ENCODE results near the gene ZSWIM3. TPM values are rescaled to one million over a fixed set of nuclear protein-coding genes. Genes with fewer than 3 reads are reported as not detected.
"Not testable (repeated sequence)": the region's sequence is repeated elsewhere in the genome, so short reads cannot be mapped to it uniquely, and the experiment has no call there.

ZSWIM3 gene
- polyA plus RNA-seq, 1 donor from 2014 or later = 14.3 TPM

DNA sequence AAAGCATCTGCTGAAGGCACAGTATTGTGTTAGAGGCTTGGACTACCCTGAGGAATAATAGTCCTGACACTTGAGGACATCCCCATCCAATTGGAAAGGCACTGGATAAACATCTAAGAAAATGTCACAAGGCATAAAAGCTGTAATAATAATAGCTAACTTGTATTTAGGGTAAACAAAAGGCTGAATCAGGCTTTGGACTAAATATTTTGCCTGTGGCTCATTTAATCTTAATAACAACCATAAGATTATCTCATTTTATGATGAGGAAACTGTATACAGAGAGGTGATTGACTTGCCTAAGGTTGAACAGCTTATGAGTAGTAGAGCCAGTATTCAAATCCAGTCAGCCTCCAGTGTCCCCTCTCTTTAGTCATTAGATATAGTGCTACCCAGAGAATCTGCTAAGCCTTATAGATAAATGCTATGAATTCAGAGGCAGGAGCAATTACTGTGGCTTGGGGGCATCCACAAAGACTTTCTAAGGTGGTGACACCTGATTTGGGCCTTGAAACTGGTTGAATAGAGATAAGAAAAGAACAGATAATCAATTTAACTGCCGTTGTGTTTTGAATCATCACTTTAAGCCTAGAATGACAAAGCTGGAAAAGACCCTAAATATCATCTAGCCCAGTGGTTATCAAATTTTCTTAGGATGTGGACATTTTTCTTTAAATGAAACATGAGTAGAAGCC lies 16.1 kb downstream of the ZSWIM3 start:
- Histone ChIP-seq H4K20me1 (ENCODE audit: insufficient read depth) (no peaks in the 10 kb centered on the region), H3K27ac (ENCODE audit: low read length) (no peak overlapping the region), H3K36me3 (ENCODE audit: insufficient read depth, low read length) (no peaks in the 10 kb centered on the region), H3K4me3 (ENCODE audit: low read length) (no peak overlapping the region), H3K4me2 (ENCODE audit: low read length) (no peak overlapping the region), H3F3A (ENCODE audit: insufficient read depth, low read length, poor library complexity, severe bottlenecking) (no peaks in the 10 kb centered on the region), H3K9me3 (ENCODE audit: low read length) (no peaks in the 10 kb centered on the region), H3K27me3 (ENCODE audit: insufficient read depth, low read depth, low read length) (no peaks in the 10 kb centered on the region), H2AFZ (ENCODE audit: low read depth, low read length) (no peak overlapping the region), H3K9me2 (ENCODE audit: insufficient read depth, low read length) (no peaks in the 10 kb centered on the region), H3K9ac (ENCODE audit: low read length) (no peak overlapping the region), H3K79me2 (replicated peaks; ENCODE audit: insufficient read depth, low read length) (no peaks in the 10 kb centered on the region)
- no peak for TF ChIP-seq POLR2AphosphoS5 (IDR thresholded peaks at IDR 0.05)
- no peak for TF ChIP-seq TAF1 (IDR thresholded peaks at IDR 0.05; ENCODE audit: low read depth)
- TF ChIP-seq, protein P1, sequence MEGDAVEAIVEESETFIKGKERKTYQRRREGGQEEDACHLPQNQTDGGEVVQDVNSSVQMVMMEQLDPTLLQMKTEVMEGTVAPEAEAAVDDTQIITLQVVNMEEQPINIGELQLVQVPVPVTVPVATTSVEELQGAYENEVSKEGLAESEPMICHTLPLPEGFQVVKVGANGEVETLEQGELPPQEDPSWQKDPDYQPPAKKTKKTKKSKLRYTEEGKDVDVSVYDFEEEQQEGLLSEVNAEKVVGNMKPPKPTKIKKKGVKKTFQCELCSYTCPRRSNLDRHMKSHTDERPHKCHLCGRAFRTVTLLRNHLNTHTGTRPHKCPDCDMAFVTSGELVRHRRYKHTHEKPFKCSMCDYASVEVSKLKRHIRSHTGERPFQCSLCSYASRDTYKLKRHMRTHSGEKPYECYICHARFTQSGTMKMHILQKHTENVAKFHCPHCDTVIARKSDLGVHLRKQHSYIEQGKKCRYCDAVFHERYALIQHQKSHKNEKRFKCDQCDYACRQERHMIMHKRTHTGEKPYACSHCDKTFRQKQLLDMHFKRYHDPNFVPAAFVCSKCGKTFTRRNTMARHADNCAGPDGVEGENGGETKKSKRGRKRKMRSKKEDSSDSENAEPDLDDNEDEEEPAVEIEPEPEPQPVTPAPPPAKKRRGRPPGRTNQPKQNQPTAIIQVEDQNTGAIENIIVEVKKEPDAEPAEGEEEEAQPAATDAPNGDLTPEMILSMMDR (IDR thresholded peaks at IDR 0.05; ENCODE audit: poor library complexity, severe bottlenecking) = no peak
- no peak for TF ChIP-seq MXI1 (conservative IDR thresholded peaks at IDR 0.05; ENCODE audit: poor library complexity, severe bottlenecking)
- TF ChIP-seq, protein P2, sequence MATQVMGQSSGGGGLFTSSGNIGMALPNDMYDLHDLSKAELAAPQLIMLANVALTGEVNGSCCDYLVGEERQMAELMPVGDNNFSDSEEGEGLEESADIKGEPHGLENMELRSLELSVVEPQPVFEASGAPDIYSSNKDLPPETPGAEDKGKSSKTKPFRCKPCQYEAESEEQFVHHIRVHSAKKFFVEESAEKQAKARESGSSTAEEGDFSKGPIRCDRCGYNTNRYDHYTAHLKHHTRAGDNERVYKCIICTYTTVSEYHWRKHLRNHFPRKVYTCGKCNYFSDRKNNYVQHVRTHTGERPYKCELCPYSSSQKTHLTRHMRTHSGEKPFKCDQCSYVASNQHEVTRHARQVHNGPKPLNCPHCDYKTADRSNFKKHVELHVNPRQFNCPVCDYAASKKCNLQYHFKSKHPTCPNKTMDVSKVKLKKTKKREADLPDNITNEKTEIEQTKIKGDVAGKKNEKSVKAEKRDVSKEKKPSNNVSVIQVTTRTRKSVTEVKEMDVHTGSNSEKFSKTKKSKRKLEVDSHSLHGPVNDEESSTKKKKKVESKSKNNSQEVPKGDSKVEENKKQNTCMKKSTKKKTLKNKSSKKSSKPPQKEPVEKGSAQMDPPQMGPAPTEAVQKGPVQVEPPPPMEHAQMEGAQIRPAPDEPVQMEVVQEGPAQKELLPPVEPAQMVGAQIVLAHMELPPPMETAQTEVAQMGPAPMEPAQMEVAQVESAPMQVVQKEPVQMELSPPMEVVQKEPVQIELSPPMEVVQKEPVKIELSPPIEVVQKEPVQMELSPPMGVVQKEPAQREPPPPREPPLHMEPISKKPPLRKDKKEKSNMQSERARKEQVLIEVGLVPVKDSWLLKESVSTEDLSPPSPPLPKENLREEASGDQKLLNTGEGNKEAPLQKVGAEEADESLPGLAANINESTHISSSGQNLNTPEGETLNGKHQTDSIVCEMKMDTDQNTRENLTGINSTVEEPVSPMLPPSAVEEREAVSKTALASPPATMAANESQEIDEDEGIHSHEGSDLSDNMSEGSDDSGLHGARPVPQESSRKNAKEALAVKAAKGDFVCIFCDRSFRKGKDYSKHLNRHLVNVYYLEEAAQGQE (IDR thresholded peaks at IDR 0.05; ENCODE audit: borderline replicate concordance) = no peak
- no peak for TF ChIP-seq EZH2 (IDR thresholded peaks at IDR 0.05; ENCODE audit: borderline replicate concordance, insufficient read depth, low read length, poor library complexity, severe bottlenecking)
- TF ChIP-seq SMC3 (conservative IDR thresholded peaks at IDR 0.05; ENCODE audit: poor library complexity) = no peak
- TF ChIP-seq RAD21 (conservative IDR thresholded peaks at IDR 0.05) = no peak
- no peak for TF ChIP-seq EP300 (conservative IDR thresholded peaks at IDR 0.05; ENCODE audit: poor library complexity, severe bottlenecking)

DNA sequence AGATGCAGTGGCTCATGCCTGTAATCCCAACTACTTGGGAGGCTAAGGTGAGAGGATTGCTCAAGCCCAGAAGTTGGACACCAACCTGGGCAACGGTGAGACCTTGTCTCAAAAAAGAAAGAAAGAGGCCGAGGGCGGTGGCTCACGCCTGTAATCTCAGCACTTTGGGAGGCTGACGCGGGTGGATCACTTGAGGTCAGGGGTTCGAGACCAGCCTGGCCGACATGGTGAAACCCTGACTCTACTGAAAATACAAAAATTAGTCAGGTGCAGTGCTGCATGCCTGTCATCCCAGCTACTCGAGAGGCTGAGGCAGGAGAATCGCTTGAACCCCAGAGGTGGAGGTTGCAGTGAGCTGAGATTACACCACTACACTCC lies 16.7 kb downstream of the ZSWIM3 start:
- H3K36me3 ChIP-seq (ENCODE audit: insufficient read depth, low read length) = not testable (repeated sequence)

More for the DNA sequence above, 16.7 kb downstream of the ZSWIM3 start:
- H3K4me3 ChIP-seq (ENCODE audit: low read length); H2AFZ ChIP-seq (ENCODE audit: low read depth, low read length); H3K27ac ChIP-seq (ENCODE audit: low read length); H4K20me1 ChIP-seq (ENCODE audit: insufficient read depth); H3K9ac ChIP-seq (ENCODE audit: low read length); H3F3A ChIP-seq (ENCODE audit: insufficient read depth, low read length, poor library complexity, severe bottlenecking); H3K4me2 ChIP-seq (ENCODE audit: low read length); H3K79me2 ChIP-seq (replicated peaks; ENCODE audit: insufficient read depth, low read length); H3K9me3 ChIP-seq (ENCODE audit: low read length); H3K27me3 ChIP-seq (ENCODE audit: insufficient read depth, low read depth, low read length); H3K9me2 ChIP-seq (ENCODE audit: insufficient read depth, low read length): not testable (repeated sequence)

Measured in neural cell (in vitro differentiated cells).